AG09319 (cell line): ENCODE measurements around the gene SYCP3.

Experiments used
- DNase-seq: peaks from one replicate; pipeline ENCODE4 v3.0.0-alpha.2; 2010; ENCODE audit warnings: low read depth; ENCODE audit errors: extremely low read depth
- CTCF ChIP-seq: IDR thresholded peaks from 2 replicates; pipeline ENCODE4 v1.5.1; 2011; ENCODE audit warnings: low read depth, mild to moderate bottlenecking, inconsistent platforms, low read length, moderate library complexity

SYCP3 gene

GRCh38 chr12:101772012-101772775 lies 32.9 kb upstream of the SYCP3 start:
- no peak for DNase-seq
- TF ChIP-seq CTCF, result no peak

DNA sequence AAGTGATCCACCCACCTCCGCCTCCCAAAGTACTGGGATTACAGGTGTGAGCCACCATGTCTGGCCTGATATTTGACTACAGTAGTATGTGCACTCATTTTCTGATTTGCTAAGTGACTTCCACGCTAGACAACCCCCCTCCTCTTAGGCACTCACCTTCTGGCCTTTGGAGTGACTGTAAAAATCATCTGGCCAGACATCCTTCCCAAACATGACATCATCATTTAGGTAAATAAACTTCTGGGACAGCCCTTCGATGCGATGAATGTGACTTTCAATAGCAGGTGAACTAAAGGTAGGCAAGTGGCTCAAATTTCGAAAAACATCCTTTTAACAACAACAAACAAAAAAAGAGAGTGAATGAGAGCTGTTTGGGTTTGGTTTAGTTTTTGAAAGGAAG lies 30.6 kb upstream of the SYCP3 start:
- no peak for TF ChIP-seq CTCF
- DNase-seq, result no peak

DNA sequence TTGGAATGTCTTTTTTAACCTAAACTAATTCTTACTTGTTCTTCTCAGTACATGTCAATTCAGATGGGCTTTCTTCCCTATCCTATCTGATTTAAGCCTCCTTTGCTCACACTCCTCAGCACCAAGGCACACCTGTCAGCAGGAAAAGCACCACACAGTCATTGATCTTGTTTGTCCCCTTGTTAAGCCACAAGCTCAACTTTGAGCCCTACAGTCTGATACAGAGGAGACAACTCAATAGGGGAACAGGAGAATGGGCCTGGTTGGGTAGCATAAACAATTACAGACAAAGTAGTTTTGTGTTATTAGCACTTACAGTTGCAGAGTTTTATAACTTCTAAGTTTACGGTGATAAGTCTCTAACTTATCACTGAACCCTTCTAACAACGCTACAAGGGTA lies 29.5 kb upstream of the SYCP3 start:
- TF ChIP-seq CTCF, result no peak
- DNase-seq, result no peak

- TF ChIP-seq CTCF, result no peak
- DNase-seq, result no peak
Measured at GRCh38 chr12:101767537-101767936, 28.3 kb upstream of the SYCP3 start.

GRCh38 chr12:101764051-101764792 lies 25.0 kb upstream of the SYCP3 start:
- DNase-seq, result no peak
- TF ChIP-seq CTCF, result no peak

GRCh38 chr12:101763246-101763931 lies 24.1 kb upstream of the SYCP3 start:
- TF ChIP-seq CTCF, result no peak

GRCh38 chr12:101761781-101762180 lies 22.5 kb upstream of the SYCP3 start:
- no peak for TF ChIP-seq CTCF

More at GRCh38 chr12:101763246-101763931, 24.1 kb upstream of the SYCP3 start:
- DNase-seq, result no peak

More at GRCh38 chr12:101761781-101762180, 22.5 kb upstream of the SYCP3 start:
- no peak for DNase-seq
